ENCODE data around the gene PHACTR3.

GRCh38 chr20:59835057-59835447 lies 230.7 kb downstream of the PHACTR3 start:
- TF ChIP-seq EZH2 (IDR thresholded peaks at IDR 0.05; ENCODE audit: low read depth, unreplicated experiment) = no peak
- TF ChIP-seq, protein P1, sequence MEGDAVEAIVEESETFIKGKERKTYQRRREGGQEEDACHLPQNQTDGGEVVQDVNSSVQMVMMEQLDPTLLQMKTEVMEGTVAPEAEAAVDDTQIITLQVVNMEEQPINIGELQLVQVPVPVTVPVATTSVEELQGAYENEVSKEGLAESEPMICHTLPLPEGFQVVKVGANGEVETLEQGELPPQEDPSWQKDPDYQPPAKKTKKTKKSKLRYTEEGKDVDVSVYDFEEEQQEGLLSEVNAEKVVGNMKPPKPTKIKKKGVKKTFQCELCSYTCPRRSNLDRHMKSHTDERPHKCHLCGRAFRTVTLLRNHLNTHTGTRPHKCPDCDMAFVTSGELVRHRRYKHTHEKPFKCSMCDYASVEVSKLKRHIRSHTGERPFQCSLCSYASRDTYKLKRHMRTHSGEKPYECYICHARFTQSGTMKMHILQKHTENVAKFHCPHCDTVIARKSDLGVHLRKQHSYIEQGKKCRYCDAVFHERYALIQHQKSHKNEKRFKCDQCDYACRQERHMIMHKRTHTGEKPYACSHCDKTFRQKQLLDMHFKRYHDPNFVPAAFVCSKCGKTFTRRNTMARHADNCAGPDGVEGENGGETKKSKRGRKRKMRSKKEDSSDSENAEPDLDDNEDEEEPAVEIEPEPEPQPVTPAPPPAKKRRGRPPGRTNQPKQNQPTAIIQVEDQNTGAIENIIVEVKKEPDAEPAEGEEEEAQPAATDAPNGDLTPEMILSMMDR (conservative IDR thresholded peaks at IDR 0.05; ENCODE audit: low read depth in 2 of 2) = no peak
- TF ChIP-seq JUNB (IDR thresholded peaks at IDR 0.05; ENCODE audit: unreplicated experiment) = no peak
- no peak for TF ChIP-seq STAT1 (IDR thresholded peaks at IDR 0.05; ENCODE audit: unreplicated experiment)
- no peak for TF ChIP-seq REST (IDR thresholded peaks at IDR 0.05; ENCODE audit: unreplicated experiment)
- TF ChIP-seq ZNF114 (CRISPR knock-in tag; IDR thresholded peaks at IDR 0.05) = no peak
- TF ChIP-seq ZNF462 (CRISPR knock-in tag; IDR thresholded peaks at IDR 0.05) = no peak
- no peak for TF ChIP-seq POLR2AphosphoS5 (IDR thresholded peaks at IDR 0.05; ENCODE audit: low read depth)
- no peak for TF ChIP-seq EZH2phosphoT487 (IDR thresholded peaks at IDR 0.05; ENCODE audit: unreplicated experiment)
- no peak for TF ChIP-seq CREB1 (CRISPR knock-in tag; IDR thresholded peaks at IDR 0.05; ENCODE audit: low read depth)
- no peak for TF ChIP-seq ETS1 (IDR thresholded peaks at IDR 0.05)
- no peak for TF ChIP-seq ZNF331 (CRISPR knock-in tag; IDR thresholded peaks at IDR 0.05; ENCODE audit: low read depth)
